A549 (cell line): ENCODE results near the gene SLC35B2. TPM values are rescaled to one million over a fixed set of nuclear protein-coding genes. Genes with fewer than 3 reads are reported as not detected.

Experiments used
- polyA plus RNA-seq, 4 experiments: library from polyadenylated mRNA; depleted of rRNA in 3 of 4; stranded (reverse); fragments of >200 nt; fragmentation: RNase III in 1 of 4; extraction: RNeasy Plus Mini Kit Qiagen cat#74134 plus additional on column Dnase treatment in 1 of 4; gene quantifications; 2 replicates in 3 of 4; 3 replicates in 1 of 4; pipeline ENCODE4 v1.2.3, GENCODE V29; 2011 to 2017
- small RNA-seq, 6 experiments: library from RNA; depleted of rRNA; stranded (forward); fragments of <200 nt; gene quantifications; one replicate each; pipeline ENCODE3, GENCODE V24; 2012

The SLC35B2 gene
- polyA plus RNA-seq, 2 of the 4 experiments (the other 2 are of a cell fraction) = 44.5 to 45.6 TPM

Small RNAs within 50 kb of the gene (small RNA-seq; reads per million reads assigned to genes)
- 0 reads per million in 6 experiments for gene RN7SL811P

Other genes with a start within 250 kb of the SLC35B2 start
- gene MRPL14, start 130.1 kb downstream of the SLC35B2 start, polyA plus RNA-seq (2011; rRNA removed) = 47.1 and 48.2 TPM in 2 replicates
- 55.3 to 56.5 TPM (median 56.3 TPM) in 3 replicates for gene MRPL14, start 130.1 kb downstream of the SLC35B2 start, polyA plus RNA-seq (2017; fragmentation: RNase III; extraction: RNeasy Plus Mini Kit Qiagen cat#74134 plus additional on column Dnase treatment)
- gene TMEM63B, start 130.0 kb downstream of the SLC35B2 start, polyA plus RNA-seq (2011; rRNA removed) = 24.0 and 25.4 TPM in 2 replicates
- gene TMEM63B, start 130.0 kb downstream of the SLC35B2 start, polyA plus RNA-seq (2017; fragmentation: RNase III; extraction: RNeasy Plus Mini Kit Qiagen cat#74134 plus additional on column Dnase treatment) = 18.3 to 22.2 TPM (median 21.6 TPM) in 3 replicates
- 0.10 and 0.25 TPM in 2 replicates for gene CAPN11, start 98.7 kb downstream of the SLC35B2 start, polyA plus RNA-seq (2011; rRNA removed)
- 0.09 TPM in 1 of 3 replicates, not detected in the others for gene CAPN11, start 98.7 kb downstream of the SLC35B2 start, polyA plus RNA-seq (2017; fragmentation: RNase III; extraction: RNeasy Plus Mini Kit Qiagen cat#74134 plus additional on column Dnase treatment)
- not detected in 2 replicates for gene MYMX, start 40.6 kb downstream of the SLC35B2 start, polyA plus RNA-seq (2011; rRNA removed)
- not detected in 3 replicates for gene MYMX, start 40.6 kb downstream of the SLC35B2 start, polyA plus RNA-seq (2017; fragmentation: RNase III; extraction: RNeasy Plus Mini Kit Qiagen cat#74134 plus additional on column Dnase treatment)
- 72.3 and 80.0 TPM in 2 replicates for gene SLC29A1, start 33.9 kb downstream of the SLC35B2 start, polyA plus RNA-seq (2011; rRNA removed)
- gene SLC29A1, start 33.9 kb downstream of the SLC35B2 start, polyA plus RNA-seq (2017; fragmentation: RNase III; extraction: RNeasy Plus Mini Kit Qiagen cat#74134 plus additional on column Dnase treatment) = 45.6 to 49.1 TPM (median 47.1 TPM) in 3 replicates
- gene HSP90AB1, start 10.4 kb downstream of the SLC35B2 start, polyA plus RNA-seq (2011; rRNA removed) = 1,080 and 1,155 TPM in 2 replicates
- 1,076 to 1,211 TPM (median 1,136 TPM) in 3 replicates for gene HSP90AB1, start 10.4 kb downstream of the SLC35B2 start, polyA plus RNA-seq (2017; fragmentation: RNase III; extraction: RNeasy Plus Mini Kit Qiagen cat#74134 plus additional on column Dnase treatment)
- gene NFKBIE, start 8.0 kb upstream of the SLC35B2 start, polyA plus RNA-seq (2011; rRNA removed) = 6.2 and 6.3 TPM in 2 replicates
- gene NFKBIE, start 8.0 kb upstream of the SLC35B2 start, polyA plus RNA-seq (2017; fragmentation: RNase III; extraction: RNeasy Plus Mini Kit Qiagen cat#74134 plus additional on column Dnase treatment) = 5.6 to 9.1 TPM (median 6.0 TPM) in 3 replicates
- gene TMEM151B, start 12.9 kb upstream of the SLC35B2 start, polyA plus RNA-seq (2011; rRNA removed) = 0.01 TPM in 1 of 2 replicates, not detected in the other
- 0.01 to 0.03 TPM in 2 of 3 replicates, not detected in the other for gene TMEM151B, start 12.9 kb upstream of the SLC35B2 start, polyA plus RNA-seq (2017; fragmentation: RNase III; extraction: RNeasy Plus Mini Kit Qiagen cat#74134 plus additional on column Dnase treatment)
- gene AARS2, start 55.8 kb upstream of the SLC35B2 start, polyA plus RNA-seq (2011; rRNA removed) = 4.0 and 4.3 TPM in 2 replicates
- gene AARS2, start 55.8 kb upstream of the SLC35B2 start, polyA plus RNA-seq (2017; fragmentation: RNase III; extraction: RNeasy Plus Mini Kit Qiagen cat#74134 plus additional on column Dnase treatment) = 6.2 to 6.8 TPM (median 6.6 TPM) in 3 replicates
- not detected in 2 replicates for gene SPATS1, start 85.1 kb upstream of the SLC35B2 start, polyA plus RNA-seq (2011; rRNA removed)
- gene SPATS1, start 85.1 kb upstream of the SLC35B2 start, polyA plus RNA-seq (2017; fragmentation: RNase III; extraction: RNeasy Plus Mini Kit Qiagen cat#74134 plus additional on column Dnase treatment) = not detected in 3 replicates
- gene CDC5L, start 130.2 kb upstream of the SLC35B2 start, polyA plus RNA-seq (2011; rRNA removed) = 14.4 and 20.5 TPM in 2 replicates
- gene CDC5L, start 130.2 kb upstream of the SLC35B2 start, polyA plus RNA-seq (2017; fragmentation: RNase III; extraction: RNeasy Plus Mini Kit Qiagen cat#74134 plus additional on column Dnase treatment) = 12.6 to 13.0 TPM (median 12.8 TPM) in 3 replicates